ENCODE results near the gene COL5A1.
"Not testable (repeated sequence)": the region's sequence is repeated elsewhere in the genome, so short reads cannot be mapped to it uniquely, and the experiment has no call there.

The COL5A1 gene

DNA sequence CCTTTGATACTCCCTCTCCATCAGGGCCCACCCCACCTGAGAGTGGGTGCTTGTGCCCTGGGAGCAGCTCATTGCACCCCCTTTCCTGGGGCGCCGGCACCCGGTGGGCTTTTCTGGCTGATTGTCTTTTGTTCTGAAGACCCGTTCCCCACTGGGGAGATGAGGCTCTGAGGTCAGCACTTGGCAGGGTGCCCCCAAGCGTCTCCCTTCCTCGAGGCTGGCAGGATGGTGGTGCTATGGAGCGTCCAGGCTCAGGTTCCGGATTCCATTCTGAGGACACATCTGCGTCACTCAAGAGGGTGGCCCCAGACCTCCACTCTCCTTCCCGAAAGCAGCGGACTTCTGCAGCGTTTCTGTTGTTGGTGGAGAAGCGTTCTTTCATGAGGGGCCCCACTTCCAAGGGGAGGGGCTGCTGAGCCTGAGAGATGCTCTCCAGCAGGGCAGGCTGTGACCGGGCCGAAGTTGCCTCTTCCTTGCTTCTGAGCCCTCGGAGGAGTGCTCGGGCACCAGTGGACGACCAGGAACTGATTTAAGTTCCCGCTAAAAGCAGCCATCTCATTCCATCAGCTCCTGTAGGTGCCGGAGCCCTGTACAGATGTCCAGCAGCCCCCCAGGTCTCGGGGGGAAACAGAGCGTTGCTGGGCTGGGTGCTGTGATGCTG, 42.2 kb downstream of the COL5A1 start:
- no peak overlapping the region for H3K4me3 ChIP-seq (ENCODE audit: low read length)
- DNase-seq (ENCODE audit: low read depth): no peak
- TF ChIP-seq, protein P1, sequence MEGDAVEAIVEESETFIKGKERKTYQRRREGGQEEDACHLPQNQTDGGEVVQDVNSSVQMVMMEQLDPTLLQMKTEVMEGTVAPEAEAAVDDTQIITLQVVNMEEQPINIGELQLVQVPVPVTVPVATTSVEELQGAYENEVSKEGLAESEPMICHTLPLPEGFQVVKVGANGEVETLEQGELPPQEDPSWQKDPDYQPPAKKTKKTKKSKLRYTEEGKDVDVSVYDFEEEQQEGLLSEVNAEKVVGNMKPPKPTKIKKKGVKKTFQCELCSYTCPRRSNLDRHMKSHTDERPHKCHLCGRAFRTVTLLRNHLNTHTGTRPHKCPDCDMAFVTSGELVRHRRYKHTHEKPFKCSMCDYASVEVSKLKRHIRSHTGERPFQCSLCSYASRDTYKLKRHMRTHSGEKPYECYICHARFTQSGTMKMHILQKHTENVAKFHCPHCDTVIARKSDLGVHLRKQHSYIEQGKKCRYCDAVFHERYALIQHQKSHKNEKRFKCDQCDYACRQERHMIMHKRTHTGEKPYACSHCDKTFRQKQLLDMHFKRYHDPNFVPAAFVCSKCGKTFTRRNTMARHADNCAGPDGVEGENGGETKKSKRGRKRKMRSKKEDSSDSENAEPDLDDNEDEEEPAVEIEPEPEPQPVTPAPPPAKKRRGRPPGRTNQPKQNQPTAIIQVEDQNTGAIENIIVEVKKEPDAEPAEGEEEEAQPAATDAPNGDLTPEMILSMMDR (conservative IDR thresholded peaks at IDR 0.05; ENCODE audit: low read depth, low read length): no peak

DNA sequence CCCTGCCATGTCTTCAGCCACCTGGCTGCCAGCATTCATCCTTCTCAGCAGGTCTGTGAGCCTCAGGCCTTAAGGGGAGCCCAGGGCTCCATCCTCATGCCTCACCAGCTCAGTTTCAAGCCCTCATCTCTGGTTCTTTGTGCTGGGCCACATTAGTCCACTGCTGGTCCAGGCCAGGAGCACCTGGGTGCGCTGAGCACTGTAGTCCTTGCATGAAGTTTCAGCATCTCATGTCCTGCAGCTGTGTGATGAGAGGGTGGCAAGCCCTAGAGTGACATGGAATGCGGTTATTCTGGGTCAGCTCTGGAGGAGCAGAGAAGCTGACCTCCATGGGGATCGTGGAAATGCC, 42.7 kb downstream of the COL5A1 start:
- DNase-seq (ENCODE audit: low read depth): no peak
- TF ChIP-seq, protein P1 (conservative IDR thresholded peaks at IDR 0.05; ENCODE audit: low read depth, low read length): no peak
- H3K4me3 ChIP-seq (ENCODE audit: low read length): no peak overlapping the region

DNA sequence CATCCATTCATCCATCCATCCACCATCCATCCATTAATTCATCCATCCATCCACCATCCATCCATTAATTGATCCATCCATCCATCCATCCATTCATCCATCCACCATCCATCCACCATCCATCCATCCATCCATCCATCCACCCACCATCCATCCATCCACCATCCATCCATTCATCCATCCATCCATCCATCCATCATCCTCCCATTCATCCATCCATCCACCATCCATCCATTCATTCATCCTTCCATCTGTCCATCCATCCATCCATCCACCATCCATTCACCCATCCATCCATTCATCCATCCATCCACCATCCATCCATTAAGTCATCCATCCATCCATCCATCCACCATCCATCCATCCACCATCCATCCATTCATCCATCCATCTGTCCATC, 43.3 kb downstream of the COL5A1 start:
- H3K4me3 ChIP-seq (ENCODE audit: low read length); DNase-seq (ENCODE audit: low read depth): not testable (repeated sequence)

DNA sequence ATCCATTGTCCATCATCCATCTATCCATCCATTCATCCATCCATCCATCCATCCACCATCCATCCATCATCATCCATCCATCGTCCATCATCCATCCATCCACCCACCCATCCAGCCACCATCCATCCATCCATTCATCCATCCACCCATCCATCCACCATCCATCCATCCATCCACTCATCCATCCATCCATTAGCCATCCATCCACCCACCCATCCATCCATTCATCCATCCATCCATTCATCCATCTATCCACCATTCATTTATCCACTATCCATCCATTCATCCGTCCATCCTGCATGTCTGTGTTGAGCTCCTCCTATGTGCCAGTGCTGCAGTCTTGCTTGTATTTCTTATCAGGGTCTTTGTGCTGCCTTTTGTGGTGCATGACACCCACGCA, 44.2 kb downstream of the COL5A1 start:
- no peak for DNase-seq (ENCODE audit: low read depth)
- TF ChIP-seq, protein P1 (conservative IDR thresholded peaks at IDR 0.05; ENCODE audit: low read depth, low read length): no peak
- H3K4me3 ChIP-seq (ENCODE audit: low read length): no peak overlapping the region

DNA sequence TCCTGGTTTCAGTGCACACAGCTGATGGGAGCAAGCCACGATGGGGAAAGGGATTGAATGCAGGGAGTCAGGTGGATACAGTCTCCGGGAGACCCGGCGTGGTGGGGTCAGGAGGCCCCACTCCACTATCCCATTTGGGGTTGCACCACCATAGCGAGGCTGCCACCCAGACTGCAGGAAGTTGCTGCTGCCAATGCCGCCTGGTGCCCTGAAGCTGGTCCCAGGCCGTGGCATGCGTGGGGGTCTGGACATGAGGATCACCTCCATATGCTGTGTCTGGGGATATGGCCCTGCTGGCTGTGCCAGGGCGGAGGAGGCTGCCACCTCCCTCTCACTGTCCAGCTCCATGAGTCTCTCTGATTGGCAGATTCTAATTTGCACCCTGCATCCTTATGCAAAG, 45.3 kb downstream of the COL5A1 start:
- TF ChIP-seq, protein P1 (conservative IDR thresholded peaks at IDR 0.05; ENCODE audit: low read depth, low read length): no peak
- H3K4me3 ChIP-seq (ENCODE audit: low read length): no peak overlapping the region
- no peak for DNase-seq (ENCODE audit: low read depth)

DNA sequence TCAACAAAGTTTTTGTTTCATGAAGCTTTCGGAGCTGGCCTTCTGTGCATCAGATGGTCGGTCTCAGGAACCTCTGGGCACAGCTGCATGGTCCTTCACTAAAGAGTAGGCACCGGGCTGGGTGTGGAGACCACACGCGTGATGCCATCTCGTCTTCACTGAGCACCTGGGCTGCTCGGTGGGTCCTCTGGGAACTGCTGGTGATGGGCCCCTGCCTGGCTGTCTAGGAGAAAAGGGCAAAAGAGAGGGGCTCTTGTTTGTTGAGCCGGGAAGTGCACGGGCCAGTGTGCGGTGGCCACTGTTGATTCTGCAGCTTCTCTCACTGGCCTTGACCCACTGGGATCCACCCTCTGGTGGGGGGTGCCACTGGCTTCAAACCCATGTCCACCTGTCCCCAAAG, 46.0 kb downstream of the COL5A1 start:
- H3K4me3 ChIP-seq (ENCODE audit: low read length): no peak overlapping the region
- DNase-seq (ENCODE audit: low read depth): no peak
- TF ChIP-seq, protein P1 (conservative IDR thresholded peaks at IDR 0.05; ENCODE audit: low read depth, low read length): no peak

DNA sequence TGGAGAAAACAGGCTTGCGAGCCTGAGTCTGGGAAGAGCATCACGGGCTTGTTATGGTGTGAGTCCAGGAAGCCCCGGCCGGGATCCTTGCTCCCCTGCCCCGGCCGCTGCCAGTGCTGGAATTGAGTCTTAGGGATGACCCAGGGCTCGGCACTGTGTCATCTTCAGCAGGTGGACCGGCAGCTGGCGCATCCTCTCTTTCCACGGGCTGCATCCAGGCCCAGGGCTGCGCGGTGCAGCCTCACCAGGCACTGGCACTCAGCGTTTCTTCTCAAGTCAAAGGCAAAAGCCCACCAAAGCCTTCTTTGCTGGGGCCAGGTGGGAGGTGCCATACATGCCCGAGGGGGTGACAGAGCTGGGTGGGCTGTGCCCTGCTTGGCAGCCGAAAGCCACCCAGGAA, 46.6 kb downstream of the COL5A1 start:
- no peak overlapping the region for H3K4me3 ChIP-seq (ENCODE audit: low read length)
- no peak for DNase-seq (ENCODE audit: low read depth)
- TF ChIP-seq, protein P1 (conservative IDR thresholded peaks at IDR 0.05; ENCODE audit: low read depth, low read length): no peak
